HCT116 (cell line): ENCODE data around the gene IGSF11. TPM values are rescaled to one million over a fixed set of nuclear protein-coding genes. Genes with fewer than 3 reads are reported as not detected.

Experiments used
- ATAC-seq: fragments of 200-7000 bp; cut with Tn5 transposase; 2 replicates; pipeline ENCODE4 v1.9.1; 2020; ENCODE audit warnings: mild to moderate bottlenecking, moderate library complexity
- BruUV-seq: library from RNA; stranded (reverse); fragments of 400-500 nt; replicated peaks from 2 replicates; lab custom pipeline; 2021; lab: Mats Ljungman, UMichigan
- CTCF ChIA-PET: fragments of 300-600 bp; sonication (Branson Sonifier 250); formaldehyde crosslinking; loops from one replicate; lab custom pipeline; 2021; ENCODE audit warnings: antibody characterized with exemption; lab: Charles Lee
- POLR2A ChIA-PET: fragments of 300-600, 350-600 bp; sonication (Branson Sonifier 250); formaldehyde crosslinking; loops from one replicate; lab custom pipeline; 2021; ENCODE audit warnings: antibody characterized with exemption; lab: Charles Lee
- RAD21 ChIA-PET, 2 experiments: fragments of 300-600 bp; sonication (Branson Sonifier 250); formaldehyde crosslinking; loops; one replicate each; lab custom pipeline; 2023; ENCODE audit warnings: low total read pairs in 2 of 2; ENCODE audit not compliant: uncharacterized antibody in 2 of 2, unreplicated experiment in 2 of 2, low non-redundant PET in 1 of 2; lab: Charles Lee
- DNase-seq: peaks from one replicate; pipeline ENCODE4 v3.0.0-alpha.2; 2010; ENCODE audit warnings: low read depth, low spot score
- H2AFZ ChIP-seq: fragments of 200-600 bp; shearing (Covaris generic), sonication (generic); 2 replicates; pipeline ENCODE4 v1.6.1; 2017; ENCODE audit warnings: low read depth, mixed run types, mixed read lengths, antibody characterized with exemption, low read length; ENCODE audit not compliant: poor library complexity, severe bottlenecking
- H3K27ac ChIP-seq: 2 replicates; pipeline ENCODE4 v1.5.1; 2012; ENCODE audit warnings: low read depth, low read length
- H3K27me3 ChIP-seq: fragments of 200-600 bp; sonication (generic); 2 replicates; pipeline ENCODE4 v1.6.1; 2016; ENCODE audit warnings: mixed run types, low read length, mixed read lengths; ENCODE audit not compliant: insufficient read depth
- H3K36me3 ChIP-seq, 2 experiments: fragments of 200-500 bp in 1 of 2; fragments of 200-600 bp in 1 of 2; sonication (Bioruptor generic) in 1 of 2; sonication (generic) in 1 of 2; 2 replicates each; pipeline versions ENCODE4 v1.5.1 to v1.6.1; 2014 to 2016; ENCODE audit warnings: low read length in 2 of 2, inconsistent platforms in 1 of 2, mixed read lengths in 1 of 2, mixed run types in 1 of 2; ENCODE audit not compliant: insufficient read depth in 2 of 2, control insufficient read depth in 1 of 2
- H3K4me1 ChIP-seq, 2 experiments: fragments of 200-600 bp in 1 of 2; sonication (generic) in 1 of 2; 2 replicates each; pipeline versions ENCODE4 v1.5.1 to v1.6.1; 2012 to 2017; ENCODE audit warnings: low read length in 2 of 2, inconsistent platforms in 1 of 2, mild to moderate bottlenecking in 1 of 2, mixed read lengths in 1 of 2, mixed run types in 1 of 2, moderate library complexity in 1 of 2; ENCODE audit not compliant: insufficient read depth in 2 of 2, control insufficient read depth in 1 of 2
- H3K4me2 ChIP-seq: fragments of 200-600 bp; sonication (generic); 2 replicates; pipeline ENCODE4 v1.6.1; 2017; ENCODE audit warnings: mixed run types, low read length, mixed read lengths
- H3K4me3 ChIP-seq, 2 experiments: fragments of 200-600 bp in 1 of 2; sonication (generic) in 1 of 2; replicated peaks in 1 of 2; 2 replicates each; pipeline ENCODE4 v1.5.1; 2011 to 2016; ENCODE audit warnings: low read length in 2 of 2, control low read depth in 1 of 2, low read depth in 1 of 2, mild to moderate bottlenecking in 1 of 2, mixed read lengths in 1 of 2, mixed run types in 1 of 2
- H3K79me2 ChIP-seq: fragments of 200-600 bp; sonication (generic); 2 replicates; pipeline ENCODE4 v1.6.1; 2017; ENCODE audit warnings: mild to moderate bottlenecking, mixed run types, low read length, moderate library complexity, mixed read lengths; ENCODE audit not compliant: insufficient read depth
- H3K9ac ChIP-seq: fragments of 200-600 bp; sonication (generic); 2 replicates; pipeline ENCODE4 v1.6.1; 2016; ENCODE audit warnings: low read length, mixed read lengths
- H3K9me2 ChIP-seq: fragments of 200-600 bp; sonication (generic), shearing (Covaris generic); 2 replicates; pipeline ENCODE4 v1.6.1; 2017; ENCODE audit warnings: mixed run types, mild to moderate bottlenecking, moderate library complexity; ENCODE audit not compliant: insufficient read depth
- H3K9me3 ChIP-seq, 2 experiments: fragments of 200-500 bp in 1 of 2; fragments of 200-600 bp in 1 of 2; sonication (Bioruptor generic) in 1 of 2; sonication (generic) in 1 of 2; 2 replicates each; pipeline ENCODE4 v1.6.1; 2014 to 2017; ENCODE audit warnings: low read length in 2 of 2, mixed read lengths in 2 of 2, inconsistent platforms in 1 of 2, low read depth in 1 of 2, mild to moderate bottlenecking in 1 of 2, mixed run types in 1 of 2, moderate library complexity in 1 of 2; ENCODE audit not compliant: control insufficient read depth in 1 of 2, insufficient read depth in 1 of 2
- H4K20me1 ChIP-seq: fragments of 200-600 bp; sonication (generic), shearing (Covaris generic); 2 replicates; pipeline ENCODE4 v1.6.1; 2017; ENCODE audit warnings: mixed run types, mild to moderate bottlenecking, moderate library complexity; ENCODE audit not compliant: insufficient read depth
- EGR1 ChIP-seq: IDR thresholded peaks from 2 replicates; pipeline ENCODE4 v1.6.1; 2012; ENCODE audit warnings: low read depth
- EZH2 ChIP-seq: fragments of 200-600 bp; sonication (generic); IDR thresholded peaks from 2 replicates; pipeline ENCODE4 v1.6.1; 2017; ENCODE audit warnings: antibody characterized with exemption, mixed run types
- EZH2phosphoT487 ChIP-seq: fragments of 200-600 bp; IDR thresholded peaks from 2 replicates; pipeline ENCODE4 v1.6.1; 2018; ENCODE audit warnings: antibody characterized with exemption, borderline replicate concordance
- RAD21 ChIP-seq: IDR thresholded peaks from 2 replicates; pipeline ENCODE4 v1.6.1; 2012; ENCODE audit warnings: low read depth, mild to moderate bottlenecking
- YY1 ChIP-seq: IDR thresholded peaks from 2 replicates; pipeline ENCODE4 v1.6.1; 2011; ENCODE audit warnings: low read length, low read depth, moderate library complexity, mild to moderate bottlenecking; ENCODE audit not compliant: insufficient replicate concordance; ENCODE audit errors: extremely low read depth
- ZBTB33 ChIP-seq: IDR thresholded peaks from 2 replicates; pipeline ENCODE4 v1.6.1; 2011; ENCODE audit warnings: mild to moderate bottlenecking, low read length, moderate library complexity; ENCODE audit not compliant: insufficient replicate concordance; ENCODE audit errors: extremely low read depth
- ZFX ChIP-seq: fragments of 450-650 bp; IDR thresholded peaks from 2 replicates; pipeline ENCODE4 v1.6.1; 2017
- intact Hi-C: fragments of 100-400 bp; cut with micrococcal nuclease; formaldehyde crosslinking; loops from 2 replicates; pipeline ENCODE4 v1.10.0; 2022
- total RNA-seq: library from RNA; stranded (reverse); gene quantifications from one replicate; pipeline ENCODE4 v1.2.1, GENCODE V29; 2021; ENCODE audit not compliant: unreplicated experiment

Gene IGSF11
- total RNA-seq, 1 experiment from 2014 or later, result not detected

- CTCF ChIA-PET, result no interaction called here
- DNase-seq (no peak), ATAC-seq (no peak)
- Histone ChIP-seq H3K79me2 (no peaks in the 10 kb centered on the region), H4K20me1 (no peaks in the 10 kb centered on the region), H3K27ac (no peak overlapping the region), H3K9ac (no peak overlapping the region), H3K9me3 (no peaks in the 10 kb centered on the region), H3K4me2 (no peak overlapping the region), H3K27me3 (no peaks in the 10 kb centered on the region), H3K4me3 (no peak overlapping the region), H2AFZ (no peak overlapping the region), H3K9me2 (no peaks in the 10 kb centered on the region), H3K36me3 (no peaks in the 10 kb centered on the region), H3K4me1 (no peaks in the 10 kb centered on the region)
- TF ChIP-seq RAD21, result no peak
- intact Hi-C loops, result no loop called here
- BruUV-seq, result no TSS peak
- RAD21 ChIA-PET, result no interaction called here
- POLR2A ChIA-PET, result no interaction called here
These were observed 9.9 kb upstream of the IGSF11 start for GRCh38 chr3:119044593-119044992.

- no peak overlapping the region for H2AFZ ChIP-seq
- TF ChIP-seq EGR1 (no peak), ZFX (no peak), EZH2phosphoT487 (no peak), EZH2 (no peak), ZBTB33 (no peak), YY1 (no peak)
- no peak for ATAC-seq
- DNase-seq, result no peak
- CTCF ChIA-PET, result no interaction called here
- RAD21 ChIA-PET, result no interaction called here
- POLR2A ChIA-PET, result no interaction called here
- no peaks in the 10 kb centered on the region for H3K4me1 ChIP-seq
- H3K79me2 ChIP-seq, result no peaks in the 10 kb centered on the region
- H3K9me3 ChIP-seq, result no peaks in the 10 kb centered on the region
- no peak overlapping the region for H3K27ac ChIP-seq
- no peak overlapping the region for H3K9ac ChIP-seq
- no TSS peak for BruUV-seq
- no peaks in the 10 kb centered on the region for H3K9me2 ChIP-seq
- H3K4me2 ChIP-seq, result no peak overlapping the region
- H4K20me1 ChIP-seq, result no peaks in the 10 kb centered on the region
- no peak overlapping the region for H3K4me3 ChIP-seq
- H3K36me3 ChIP-seq, result no peaks in the 10 kb centered on the region
- intact Hi-C loops, result no loop called here
- 0 out of 2 replicates have a peak, but pooled peaks cover 4% of the 10 kb centered on the region for H3K27me3 ChIP-seq
These were observed 7.5 kb upstream of the IGSF11 start for GRCh38 chr3:119042162-119042561.
